ENCODE measurements around the gene SLC16A4. TPM values are rescaled to one million over a fixed set of nuclear protein-coding genes. Genes with fewer than 3 reads are reported as not detected.
"Not testable (repeated sequence)": the region's sequence is repeated elsewhere in the genome, so short reads cannot be mapped to it uniquely, and the experiment has no call there.

The SLC16A4 gene
- total RNA-seq, 1 donor, result 76.0 TPM

DNA sequence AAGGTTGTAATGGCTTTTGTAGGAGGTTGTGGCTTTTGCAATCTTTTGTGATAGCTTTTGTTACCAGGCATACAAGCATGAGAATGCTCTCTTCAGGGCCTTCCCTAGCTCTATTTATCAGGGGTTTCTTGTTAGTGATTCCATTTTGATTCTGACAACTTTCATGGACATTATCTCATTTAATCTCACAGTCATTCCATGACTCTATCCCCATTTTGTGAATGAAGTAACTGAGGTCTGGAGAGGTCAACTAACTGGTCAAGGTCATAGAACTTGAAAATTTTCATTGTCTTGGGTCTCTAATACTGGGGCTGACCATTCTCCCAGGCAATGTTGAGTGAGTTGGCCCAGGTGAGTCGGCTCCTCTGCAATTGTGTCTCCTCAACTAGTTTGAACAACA is 27.9 kb upstream of the SLC16A4 start:
- Histone ChIP-seq H2AFZ (ENCODE audit: low read length) (no peak overlapping the region), H3K4me3 (ENCODE audit: insufficient read depth, low read length) (no peak overlapping the region), H3K4me2 (ENCODE audit: insufficient read depth, low read length) (no peak overlapping the region), H3K36me3 (ENCODE audit: insufficient read depth, low read length) (no peaks in the 10 kb centered on the region), H3K79me2 (ENCODE audit: insufficient read depth, low read length) (no peaks in the 10 kb centered on the region), H3K27me3 (ENCODE audit: insufficient read depth, low read length) (no peaks in the 10 kb centered on the region), H4K20me1 (ENCODE audit: insufficient read depth, low read length) (no peaks in the 10 kb centered on the region), H3K9me3 (ENCODE audit: low read depth, low read length) (no peaks in the 10 kb centered on the region), H3K4me1 (ENCODE audit: insufficient read depth, low read length) (no peaks in the 10 kb centered on the region), H3K27ac (ENCODE audit: low read depth, low read length) (no peak overlapping the region)
- no peak for TF ChIP-seq CTCF (IDR thresholded peaks at IDR 0.05; ENCODE audit: extremely low read depth, low read depth, low read length)
- DNase-seq (ENCODE audit: insufficient read length, low spot score, missing footprints), result no peak

GRCh38 chr1:110413045-110413444 is 22.2 kb upstream of the SLC16A4 start:
- not testable (repeated sequence) for H3K27me3 ChIP-seq (ENCODE audit: insufficient read depth, low read length); H3K27ac ChIP-seq (ENCODE audit: low read depth, low read length); H3K36me3 ChIP-seq (ENCODE audit: insufficient read depth, low read length); DNase-seq (ENCODE audit: insufficient read length, low spot score, missing footprints); H3K9me3 ChIP-seq (ENCODE audit: low read depth, low read length); H3K79me2 ChIP-seq (ENCODE audit: insufficient read depth, low read length); H4K20me1 ChIP-seq (ENCODE audit: insufficient read depth, low read length); H3K4me3 ChIP-seq (ENCODE audit: insufficient read depth, low read length); H3K4me2 ChIP-seq (ENCODE audit: insufficient read depth, low read length); H3K4me1 ChIP-seq (ENCODE audit: insufficient read depth, low read length); H2AFZ ChIP-seq (ENCODE audit: low read length)

DNA sequence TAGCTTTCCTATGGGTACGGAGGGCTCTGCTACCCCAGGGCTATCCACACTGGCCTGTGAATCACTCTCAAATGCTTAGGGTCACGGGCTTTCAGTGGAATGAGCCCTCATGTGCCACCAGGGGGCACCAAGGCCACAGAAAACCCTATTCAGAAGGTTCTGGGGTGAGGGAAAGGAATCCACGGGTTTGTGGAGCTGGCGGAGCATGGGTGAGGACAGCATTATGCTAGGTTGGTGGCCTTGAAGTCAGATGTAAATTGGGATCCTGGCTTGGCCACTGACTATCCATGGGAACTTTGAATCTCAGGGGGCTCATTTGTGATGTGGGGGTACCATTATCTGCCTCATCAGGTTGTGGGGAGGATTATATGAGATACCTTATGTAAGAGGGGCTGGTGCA is 21.8 kb upstream of the SLC16A4 start:
- Histone ChIP-seq H4K20me1 (ENCODE audit: insufficient read depth, low read length) (no peaks in the 10 kb centered on the region), H3K9me3 (ENCODE audit: low read depth, low read length) (no peaks in the 10 kb centered on the region), H3K4me2 (ENCODE audit: insufficient read depth, low read length) (peak overlapping the region; percentile 53), H3K36me3 (ENCODE audit: insufficient read depth, low read length) (no peaks in the 10 kb centered on the region), H3K27ac (ENCODE audit: low read depth, low read length) (no peak overlapping the region), H3K79me2 (ENCODE audit: insufficient read depth, low read length) (peaks cover 5% of the 10 kb centered on the region), H3K4me1 (ENCODE audit: insufficient read depth, low read length) (no peaks in the 10 kb centered on the region), H3K27me3 (ENCODE audit: insufficient read depth, low read length) (no peaks in the 10 kb centered on the region), H2AFZ (ENCODE audit: low read length) (peak overlapping the region; percentile 66), H3K4me3 (ENCODE audit: insufficient read depth, low read length) (no peak overlapping the region)
- peak; percentile 91 for DNase-seq (ENCODE audit: insufficient read length, low spot score, missing footprints)
- TF ChIP-seq CTCF (IDR thresholded peaks at IDR 0.05; ENCODE audit: extremely low read depth, low read depth, low read length), result peak; percentile 92

GRCh38 chr1:110411173-110411735 is 20.4 kb upstream of the SLC16A4 start:
- Histone ChIP-seq H3K4me1 (ENCODE audit: insufficient read depth, low read length) (peaks cover 6% of the 10 kb centered on the region), H3K36me3 (ENCODE audit: insufficient read depth, low read length) (no peaks in the 10 kb centered on the region), H3K27me3 (ENCODE audit: insufficient read depth, low read length) (no peaks in the 10 kb centered on the region), H2AFZ (ENCODE audit: low read length) (no peak overlapping the region), H3K4me2 (ENCODE audit: insufficient read depth, low read length) (no peak overlapping the region), H3K9me3 (ENCODE audit: low read depth, low read length) (no peaks in the 10 kb centered on the region), H3K4me3 (ENCODE audit: insufficient read depth, low read length) (no peak overlapping the region), H3K79me2 (ENCODE audit: insufficient read depth, low read length) (peaks cover 18% of the 10 kb centered on the region), H3K27ac (ENCODE audit: low read depth, low read length) (no peak overlapping the region), H4K20me1 (ENCODE audit: insufficient read depth, low read length) (no peaks in the 10 kb centered on the region)
- no peak for DNase-seq (ENCODE audit: insufficient read length, low spot score, missing footprints)
- TF ChIP-seq CTCF (IDR thresholded peaks at IDR 0.05; ENCODE audit: extremely low read depth, low read depth, low read length), result no peak
